GDM1 (cell line): ENCODE results near the gene RNF217.
"Not testable (repeated sequence)": the region's sequence is repeated elsewhere in the genome, so short reads cannot be mapped to it uniquely, and the experiment has no call there.

Experiments used
- DNase-seq: peaks from one replicate; lab custom pipeline; 2025; lab: John Stamatoyannopoulos, UW

Gene RNF217

GRCh38 chr6:125015152-125015551, 52.9 kb downstream of the RNF217 start:
- DNase-seq, result no peak

GRCh38 chr6:125018136-125018535, 55.9 kb downstream of the RNF217 start:
- DNase-seq, result no peak

- no peak for DNase-seq
Measured at GRCh38 chr6:125019281-125019680, 57.0 kb downstream of the RNF217 start.

- DNase-seq, result no peak
Measured at GRCh38 chr6:125019918-125020317, 57.7 kb downstream of the RNF217 start.

GRCh38 chr6:125020385-125020784, 58.1 kb downstream of the RNF217 start:
- no peak for DNase-seq

- DNase-seq, result no peak
Measured at GRCh38 chr6:125022391-125022989, 60.3 kb downstream of the RNF217 start.

- no peak for DNase-seq
Measured at GRCh38 chr6:125025164-125025854, 63.1 kb downstream of the RNF217 start.

- DNase-seq, result no peak
Measured at GRCh38 chr6:125027287-125027686, 65.0 kb downstream of the RNF217 start.

- no peak for DNase-seq
Measured at GRCh38 chr6:125030969-125031368, 68.7 kb downstream of the RNF217 start.

- DNase-seq, result no peak
Measured at GRCh38 chr6:125031385-125031784, 69.1 kb downstream of the RNF217 start.

- DNase-seq, result not testable (repeated sequence)
Measured at GRCh38 chr6:125034929-125035328, 72.7 kb downstream of the RNF217 start.

- DNase-seq, result not testable (repeated sequence)
Measured at GRCh38 chr6:125036486-125036885, 74.2 kb downstream of the RNF217 start.

- DNase-seq, result no peak
Measured at GRCh38 chr6:125037827-125038226, 75.6 kb downstream of the RNF217 start.

GRCh38 chr6:125038925-125039324, 76.7 kb downstream of the RNF217 start:
- no peak for DNase-seq

- no peak for DNase-seq
Measured at GRCh38 chr6:125041740-125042459, 79.7 kb downstream of the RNF217 start.

GRCh38 chr6:125044066-125044465, 81.8 kb downstream of the RNF217 start:
- no peak for DNase-seq

GRCh38 chr6:125044667-125045066, 82.4 kb downstream of the RNF217 start:
- no peak for DNase-seq

GRCh38 chr6:125046107-125046925, 84.1 kb downstream of the RNF217 start:
- no peak for DNase-seq

- DNase-seq, result no peak
Measured at GRCh38 chr6:125048274-125048673, 86.0 kb downstream of the RNF217 start.

GRCh38 chr6:125050663-125051318, 88.6 kb downstream of the RNF217 start:
- DNase-seq, result no peak

GRCh38 chr6:125053809-125054208, 91.6 kb downstream of the RNF217 start:
- DNase-seq, result no peak

- DNase-seq, result no peak
Measured at GRCh38 chr6:125054331-125054730, 92.1 kb downstream of the RNF217 start.
